ENCODE results near the gene TALDO1.
"Not testable (repeated sequence)": the region's sequence is repeated elsewhere in the genome, so short reads cannot be mapped to it uniquely, and the experiment has no call there.

The TALDO1 gene

DNA sequence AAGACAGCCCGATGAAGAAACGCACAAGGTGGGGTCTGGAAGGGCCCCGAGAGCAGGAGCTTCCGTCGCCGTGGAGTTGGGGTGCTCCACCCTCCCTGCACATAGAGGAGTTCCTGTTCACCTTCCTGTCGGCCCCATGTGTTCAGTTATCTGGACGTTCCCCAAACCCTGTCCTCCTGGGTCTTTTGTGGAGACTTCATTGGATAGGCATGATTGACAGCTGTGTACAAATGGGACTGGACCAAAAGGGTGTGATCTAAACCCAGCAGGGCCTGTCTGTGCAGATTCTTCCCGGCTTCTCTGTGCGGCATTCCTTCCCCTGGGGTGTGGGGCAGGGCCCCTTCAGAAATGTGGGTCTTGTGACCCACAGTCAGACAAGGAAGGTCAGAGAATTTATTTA lies 9.4 kb upstream of the TALDO1 start:
- DNase-seq: not testable (repeated sequence)

DNA sequence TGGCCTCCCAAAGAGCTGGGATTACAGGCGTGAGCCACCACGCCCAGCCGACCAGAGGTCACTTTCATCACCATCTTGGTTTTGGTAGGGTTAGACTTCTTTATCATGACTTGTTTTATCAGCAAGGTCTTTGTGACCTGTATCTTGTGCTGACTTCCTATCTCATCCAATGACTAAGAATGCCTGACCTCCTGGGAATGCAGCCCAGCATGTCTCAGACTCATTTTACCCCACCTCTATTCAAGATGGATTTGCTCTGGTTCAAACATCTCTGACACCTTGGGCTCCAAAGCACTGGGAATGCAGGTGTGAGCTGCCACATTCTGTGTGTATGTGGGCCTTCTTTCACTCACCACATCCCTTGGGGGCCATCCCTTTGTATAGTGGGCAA lies 5.1 kb upstream of the TALDO1 start:
- no peak for DNase-seq

DNA sequence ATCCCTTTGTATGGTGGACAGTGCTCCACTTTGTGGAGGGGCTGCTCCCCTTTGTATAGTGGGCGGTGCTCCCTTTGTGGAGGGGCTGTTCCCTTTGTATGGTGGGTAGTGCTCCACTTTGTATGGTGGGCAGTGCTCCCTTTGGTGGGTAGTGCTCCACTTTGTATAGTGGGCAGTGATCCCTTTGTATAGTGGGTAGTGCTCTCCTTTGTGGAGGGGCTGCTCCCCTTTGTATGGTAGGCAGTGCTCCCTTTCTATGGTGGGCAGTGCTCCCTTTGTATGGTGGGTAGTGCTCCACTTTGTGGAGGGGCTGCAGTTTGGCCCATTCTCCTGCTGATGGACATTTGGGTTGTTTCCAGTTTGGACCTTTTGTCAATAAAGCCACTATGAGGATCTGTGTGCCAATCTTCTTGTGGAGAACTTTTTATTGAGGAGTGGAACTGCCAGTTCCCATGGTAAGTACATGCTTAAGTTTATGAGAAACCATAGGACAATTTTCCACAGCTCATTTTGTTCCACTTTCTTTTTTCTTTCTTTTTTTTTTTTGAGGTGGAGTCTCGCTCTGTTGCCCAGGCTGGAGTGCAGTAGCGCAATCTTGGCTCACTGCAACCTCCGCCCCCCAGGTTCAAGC lies 4.6 kb upstream of the TALDO1 start:
- DNase-seq: no peak

DNA sequence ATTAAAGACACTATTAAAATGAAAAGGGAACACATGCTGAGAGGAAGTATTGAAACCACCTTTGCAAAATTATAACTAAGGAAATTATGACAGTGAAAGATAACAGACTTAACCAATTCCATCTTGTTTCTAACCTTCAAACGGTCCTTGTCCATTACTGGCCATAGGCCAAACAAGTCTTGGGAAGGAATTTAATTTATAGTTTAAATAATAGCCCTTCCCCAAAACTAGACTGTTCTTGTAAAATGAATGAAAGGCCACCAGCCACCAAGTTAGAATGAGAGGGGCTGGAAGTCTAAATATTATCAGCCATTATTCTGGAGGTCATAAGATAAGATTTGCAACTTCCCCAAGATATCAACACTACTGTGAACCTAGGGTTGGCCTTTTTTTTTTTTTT lies 1.8 kb upstream of the TALDO1 start:
- no peak for DNase-seq

DNA sequence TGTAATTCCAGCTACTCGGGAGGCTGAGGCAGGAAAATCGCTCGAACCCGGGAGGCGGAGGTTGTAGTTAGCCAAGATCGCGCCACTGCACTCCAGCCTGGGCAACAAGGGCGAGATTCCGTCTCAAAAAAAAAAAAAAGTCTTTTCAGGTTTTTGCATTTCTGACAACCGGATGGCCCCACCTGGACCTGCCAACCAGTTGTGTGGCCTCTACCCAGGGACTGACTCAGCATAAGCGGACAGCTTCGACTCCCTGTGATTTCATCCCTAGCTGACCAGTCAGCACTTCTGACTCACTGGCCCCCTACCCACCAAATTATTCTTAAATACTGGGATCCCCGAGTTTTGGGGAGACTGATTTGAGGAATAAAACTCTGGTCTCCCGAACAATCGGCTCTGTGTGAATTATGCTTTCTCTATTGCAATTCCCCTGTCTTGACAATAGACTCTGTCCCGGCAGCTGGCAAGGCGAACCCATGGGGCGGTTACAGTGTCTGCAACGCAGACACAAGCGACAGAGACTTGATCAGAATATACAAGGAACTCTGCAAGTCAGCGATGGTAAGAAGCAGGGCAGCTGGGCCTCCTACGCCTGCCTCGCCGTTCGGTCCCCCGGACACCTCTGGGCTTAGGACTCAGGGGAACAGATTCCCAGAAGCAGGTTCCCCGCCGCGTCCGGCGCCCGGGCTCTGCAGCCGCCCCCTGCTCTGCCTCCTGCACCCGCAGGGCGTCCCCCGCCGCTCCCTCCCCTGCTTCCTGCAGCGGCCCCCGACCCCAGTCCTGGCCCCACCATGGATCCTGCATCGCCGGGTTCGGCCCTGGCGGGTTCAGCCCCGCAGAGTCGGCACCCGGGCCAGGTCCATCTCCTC lies 741 bp upstream of the TALDO1 start:
- peak; percentile 32 for DNase-seq

DNA sequence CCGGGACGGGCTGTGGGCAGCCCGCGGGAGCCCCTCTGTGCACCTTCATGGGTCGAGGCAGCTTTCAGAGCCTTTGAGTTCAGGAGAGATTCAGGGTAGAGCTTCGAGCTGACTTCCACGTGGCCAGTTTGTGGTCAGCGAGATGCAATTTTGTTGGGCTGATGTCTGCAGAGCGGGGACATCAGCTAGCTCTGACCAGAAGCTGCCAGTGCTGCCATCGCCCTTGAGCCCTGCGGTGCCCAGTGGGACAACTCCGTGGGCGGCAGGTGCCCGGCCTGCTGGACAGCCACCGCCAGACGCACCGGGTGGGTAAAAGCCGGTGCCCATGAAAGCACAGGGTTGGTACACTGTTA lies 719 bp downstream of the TALDO1 start:
- no peak for DNase-seq

DNA sequence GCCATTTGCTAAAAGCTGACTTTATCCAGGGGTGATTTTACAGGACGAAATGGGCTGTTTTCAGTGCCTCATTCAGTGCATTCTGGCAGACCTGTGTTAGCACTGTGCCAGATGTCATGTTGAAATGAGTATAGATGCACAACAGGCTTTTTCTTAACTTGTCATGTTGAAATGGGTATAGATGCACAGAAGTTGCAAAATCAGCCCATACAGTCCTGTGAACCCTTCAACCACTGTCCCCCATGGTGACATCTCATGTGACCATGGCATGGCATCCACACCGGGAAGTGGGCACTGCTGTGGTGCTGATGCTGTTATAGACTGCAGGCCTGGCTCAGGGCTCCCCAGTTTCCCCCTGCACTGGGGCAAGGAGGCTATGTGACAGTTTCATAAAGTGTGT lies 2.5 kb downstream of the TALDO1 start:
- DNase-seq: no peak

DNA sequence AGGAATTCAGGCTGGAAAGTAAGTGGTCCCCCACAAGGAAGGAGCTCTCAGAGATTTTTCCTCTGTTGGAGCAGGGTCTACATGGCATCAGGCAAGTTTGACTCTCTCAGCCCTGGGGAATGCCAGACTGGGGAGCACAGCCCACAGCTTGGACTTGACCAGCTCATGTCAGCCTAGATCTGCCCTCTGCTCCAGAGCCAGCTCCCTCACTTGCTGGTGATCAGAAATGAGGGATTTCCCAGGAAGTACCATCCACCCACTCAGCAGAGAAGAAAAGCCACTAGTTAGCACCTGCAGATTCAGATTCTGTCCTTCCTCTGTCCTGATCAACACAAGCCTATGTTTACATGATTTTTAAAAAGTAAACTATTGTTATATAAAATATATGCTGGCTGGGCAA lies 13.0 kb downstream of the TALDO1 start:
- no peak for DNase-seq

DNA sequence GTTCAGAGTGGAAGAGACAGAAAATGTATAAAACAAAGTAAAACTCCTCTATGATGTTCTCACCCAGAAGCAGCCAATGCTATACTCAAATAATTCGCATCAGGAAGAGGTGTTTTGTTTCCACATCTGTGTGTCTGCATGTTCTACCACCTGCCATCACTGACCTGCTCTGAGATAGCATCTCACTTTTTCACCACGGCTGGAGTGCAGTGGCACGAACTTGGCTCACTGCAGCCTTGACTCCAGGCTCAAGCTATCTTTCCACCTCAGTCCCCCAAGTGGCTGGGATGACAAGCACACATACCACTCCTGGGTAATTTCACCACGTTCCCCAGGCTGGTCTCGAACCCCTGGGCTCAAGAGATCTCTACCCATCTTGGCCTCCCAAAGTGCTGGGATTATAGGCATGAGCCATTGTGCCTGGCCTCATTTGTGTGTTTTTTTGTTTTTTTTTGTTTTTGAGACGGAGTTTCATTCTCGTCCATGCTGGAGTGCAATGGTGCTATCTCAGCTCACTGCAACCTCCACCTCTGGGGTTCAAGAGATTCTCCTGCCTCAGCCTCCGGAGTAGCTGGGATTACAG lies 14.4 kb downstream of the TALDO1 start:
- no peak for DNase-seq

DNA sequence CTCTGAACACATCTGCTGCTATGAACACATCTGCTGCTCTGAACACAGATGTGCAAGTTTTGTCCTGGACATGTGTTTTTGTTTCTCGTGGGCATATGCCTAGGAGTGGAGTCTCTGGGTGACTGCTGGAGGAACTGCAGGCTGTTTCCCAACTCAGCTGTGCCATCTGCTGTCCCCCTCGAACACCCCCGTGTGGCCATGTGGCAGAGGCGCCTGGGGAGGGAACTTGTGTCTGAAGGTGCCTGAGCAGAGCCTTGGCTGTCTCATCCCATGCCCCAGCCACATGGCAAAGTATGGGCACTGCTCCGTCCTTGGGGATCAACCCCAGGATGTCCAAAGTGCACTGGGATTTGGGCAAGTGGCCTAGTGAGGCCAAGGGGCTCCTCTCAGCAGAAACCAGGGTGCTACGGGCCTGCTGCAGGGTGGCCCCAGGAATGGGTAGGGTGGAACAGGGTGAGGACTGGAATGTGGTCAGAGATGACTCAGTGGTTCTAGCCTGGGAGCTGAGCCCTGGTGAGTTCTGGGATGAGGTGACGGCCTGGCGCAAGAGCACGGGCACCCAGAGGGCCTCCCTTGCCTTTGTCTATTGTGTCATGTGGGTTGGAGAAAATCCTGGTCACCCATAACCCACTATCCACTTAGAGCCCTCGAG lies 15.3 kb downstream of the TALDO1 start:
- no peak for DNase-seq

DNA sequence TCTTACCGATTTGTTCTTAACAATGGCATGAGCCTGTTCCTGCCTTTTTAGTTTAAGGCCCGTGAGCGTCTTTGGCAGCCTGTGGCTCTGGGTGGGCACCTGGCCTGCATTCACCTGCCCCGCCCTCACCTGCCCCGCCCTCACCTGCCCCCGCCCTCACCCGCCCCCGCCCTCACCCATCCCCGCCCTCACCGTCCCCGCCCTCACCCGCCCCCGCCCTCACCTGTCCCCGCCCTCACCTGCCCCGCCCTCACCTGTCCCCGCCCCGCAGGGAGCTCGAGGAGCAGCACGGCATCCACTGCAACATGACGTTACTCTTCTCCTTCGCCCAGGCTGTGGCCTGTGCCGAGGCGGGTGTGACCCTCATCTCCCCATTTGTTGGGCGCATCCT lies 15.8 kb downstream of the TALDO1 start:
- peak; percentile 47 for DNase-seq

DNA sequence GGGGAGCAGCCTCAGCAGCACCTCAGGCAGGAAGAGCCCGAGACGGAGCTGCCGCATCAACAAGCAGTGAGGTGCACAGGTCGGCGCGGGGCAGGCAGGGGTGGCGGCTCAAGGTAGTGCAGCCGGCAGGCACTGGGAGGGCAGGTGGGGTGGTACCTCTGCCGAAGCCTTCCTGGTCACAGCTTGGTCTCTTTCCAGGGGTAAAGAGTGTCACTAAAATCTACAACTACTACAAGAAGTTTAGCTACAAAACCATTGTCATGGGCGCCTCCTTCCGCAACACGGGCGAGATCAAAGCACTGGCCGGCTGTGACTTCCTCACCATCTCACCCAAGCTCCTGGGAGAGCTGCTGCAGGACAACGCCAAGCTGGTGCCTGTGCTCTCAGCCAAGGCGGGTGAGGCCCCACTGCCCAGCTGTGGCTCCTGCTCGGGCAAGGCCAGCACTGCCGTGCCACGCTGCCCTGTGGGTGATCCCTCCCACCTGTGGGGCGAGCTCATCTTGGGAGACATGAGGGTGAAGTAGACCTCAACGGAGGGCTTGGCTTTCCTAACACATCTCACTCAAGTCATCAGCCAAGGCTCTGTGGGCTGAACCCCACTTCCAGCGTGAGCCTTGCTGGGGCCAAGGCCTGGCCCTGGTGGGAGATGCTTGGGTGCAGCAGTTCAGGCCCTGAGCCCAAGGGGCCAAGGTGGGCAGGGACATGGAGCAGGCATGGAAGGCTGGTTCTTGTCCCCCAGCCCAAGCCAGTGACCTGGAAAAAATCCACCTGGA lies 16.5 kb downstream of the TALDO1 start:
- no peak for DNase-seq

DNA sequence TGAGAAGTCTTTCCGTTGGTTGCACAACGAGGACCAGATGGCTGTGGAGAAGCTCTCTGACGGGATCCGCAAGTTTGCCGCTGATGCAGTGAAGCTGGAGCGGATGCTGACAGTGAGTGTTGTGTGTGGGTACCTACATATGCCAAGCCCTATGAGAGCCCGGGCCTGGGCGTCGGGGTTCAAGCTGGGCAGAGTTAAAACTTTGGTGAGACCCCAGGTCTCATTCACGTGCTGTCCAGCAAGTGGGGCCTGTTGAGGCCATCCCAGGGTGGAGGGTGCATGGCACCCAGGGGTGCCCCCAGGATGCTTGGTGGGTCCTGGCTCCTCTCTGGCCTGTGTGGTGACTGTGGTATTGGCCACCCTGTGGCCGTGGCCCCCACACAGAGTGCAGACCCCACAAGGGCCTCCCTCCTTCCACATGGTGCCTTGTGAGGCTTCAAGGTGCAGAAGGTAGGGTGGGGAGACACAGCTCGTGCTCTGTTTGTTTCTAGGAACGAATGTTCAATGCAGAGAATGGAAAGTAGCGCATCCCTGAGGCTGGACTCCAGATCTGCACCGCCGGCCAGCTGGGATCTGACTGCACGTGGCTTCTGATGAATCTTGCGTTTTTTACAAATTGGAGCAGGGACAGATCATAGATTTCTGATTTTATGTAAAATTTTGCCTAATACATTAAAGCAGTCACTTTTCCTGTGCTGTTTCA lies 17.2 kb downstream of the TALDO1 start:
- DNase-seq: no peak

DNA sequence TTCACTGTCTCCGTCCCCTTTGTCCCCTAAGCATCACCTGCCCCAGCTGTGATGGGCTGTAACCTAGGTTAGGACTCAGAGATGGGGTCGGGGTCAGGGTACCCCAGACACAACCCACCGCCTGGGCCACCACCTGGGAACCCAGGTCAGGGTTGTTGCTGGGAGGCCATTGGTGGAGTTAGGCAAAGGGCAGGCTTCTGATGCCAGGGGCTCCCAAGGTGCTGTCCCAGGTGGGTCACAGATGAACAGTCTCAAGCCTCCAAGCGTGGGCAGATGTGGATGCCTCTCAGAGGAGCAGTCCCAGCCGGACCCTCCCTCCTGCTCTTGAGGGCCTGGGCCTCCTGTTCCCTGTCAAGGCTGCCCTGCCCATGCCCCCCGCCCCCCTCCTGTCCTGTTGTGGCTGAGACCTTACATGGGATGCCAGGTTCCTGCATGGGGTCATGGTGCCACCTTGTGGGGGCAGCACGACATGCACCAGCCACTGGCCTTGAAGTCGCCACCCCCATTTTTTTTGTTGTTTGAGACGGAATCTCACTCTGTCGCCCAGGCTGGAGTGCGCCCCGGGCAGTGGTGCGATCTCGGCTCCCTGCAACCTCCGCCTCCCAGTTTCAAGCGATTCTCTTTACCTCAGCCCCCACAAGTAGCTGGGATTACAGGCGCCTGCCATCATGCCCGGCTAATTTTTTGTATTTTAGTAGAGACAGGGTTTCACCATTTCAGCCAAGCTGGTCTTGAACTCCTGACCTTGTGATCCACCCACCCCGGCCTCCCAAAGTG lies 17.9 kb downstream of the TALDO1 start:
- peak; percentile 18 for DNase-seq

DNA sequence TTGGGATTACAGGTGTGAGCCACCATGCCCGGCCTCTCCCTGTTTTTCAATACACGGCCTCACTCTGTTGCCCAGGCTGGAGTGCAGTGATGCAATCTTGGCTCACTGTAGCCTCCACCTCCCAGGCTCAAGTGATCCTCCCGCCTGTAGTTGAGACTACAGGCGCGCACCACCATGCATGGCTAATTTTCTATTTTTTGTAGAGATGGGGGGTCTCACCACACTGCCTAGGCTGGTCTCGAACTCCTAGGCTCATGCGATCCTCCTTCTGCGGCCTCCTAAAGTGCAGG lies 18.5 kb downstream of the TALDO1 start:
- no peak for DNase-seq

DNA sequence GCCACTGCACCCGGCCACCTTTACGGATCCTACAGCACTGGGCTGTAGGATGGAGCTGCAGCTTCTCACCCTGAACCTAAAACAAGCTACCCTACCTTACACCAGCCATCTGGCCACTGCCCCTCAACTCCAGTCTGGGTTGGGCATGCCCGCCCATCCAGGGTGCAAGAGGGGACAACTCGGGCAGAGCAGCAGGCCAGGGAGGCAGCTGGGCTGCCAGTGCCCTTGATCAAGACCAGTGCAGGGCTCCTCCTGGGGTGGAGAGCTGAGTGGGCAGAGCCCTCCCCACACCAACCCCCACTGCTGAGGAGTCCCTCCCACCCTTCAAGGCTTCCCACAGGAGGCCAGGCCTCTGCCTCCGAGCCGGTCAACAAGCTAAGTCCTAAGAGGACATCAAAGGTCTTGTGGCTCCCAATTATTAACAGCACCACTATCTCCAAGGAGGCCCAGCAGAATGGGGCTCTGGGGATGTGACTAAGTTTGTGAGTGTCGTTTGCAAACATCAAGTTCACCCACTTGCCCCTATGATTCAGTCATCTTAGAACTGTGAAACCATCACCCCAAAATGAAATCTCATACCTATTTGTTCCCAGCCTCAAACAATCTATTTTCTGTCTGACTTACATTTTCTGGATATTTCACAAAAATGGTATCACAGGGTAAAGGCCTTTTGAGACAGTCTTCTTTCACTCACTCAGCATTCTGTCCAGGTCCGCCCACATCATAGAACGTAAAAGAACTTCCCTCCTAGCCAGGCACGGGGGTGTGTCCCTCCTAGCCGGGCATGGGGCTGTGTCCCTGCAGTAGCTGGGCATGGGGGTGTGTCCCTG lies 19.1 kb downstream of the TALDO1 start:
- no peak for DNase-seq

DNA sequence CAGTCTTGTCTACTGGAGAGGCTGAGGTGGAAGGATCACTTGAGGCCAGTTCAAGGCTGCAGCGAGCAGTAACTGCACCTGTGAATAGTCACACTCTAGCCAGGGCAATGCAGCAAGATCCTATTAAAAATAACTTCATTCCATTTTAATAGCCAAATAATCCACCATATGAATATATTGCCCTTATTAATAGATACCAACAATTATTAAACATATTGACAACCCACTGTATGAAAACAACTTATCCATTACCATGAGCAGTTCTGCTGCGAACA lies 19.6 kb downstream of the TALDO1 start:
- no peak for DNase-seq

DNA sequence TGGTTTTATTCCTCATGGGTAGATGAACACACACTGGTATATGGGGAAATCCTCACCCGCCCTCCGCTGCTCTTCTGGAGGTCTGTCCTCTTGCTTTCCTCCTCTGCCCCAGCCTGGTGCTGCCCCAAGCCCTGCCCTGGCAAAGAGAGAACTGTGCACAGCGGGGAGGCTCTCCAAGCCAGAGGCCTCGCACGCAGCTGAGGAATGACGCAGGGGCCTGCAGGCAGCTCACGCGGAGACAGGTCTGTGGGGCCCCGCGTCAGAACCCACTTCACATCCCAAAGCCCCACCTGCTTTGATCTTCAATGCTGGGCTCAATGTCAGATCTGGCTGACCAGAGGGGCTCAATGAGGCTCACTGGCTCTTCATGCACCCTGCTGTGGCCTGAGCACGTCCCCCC lies 20.0 kb downstream of the TALDO1 start:
- no peak for DNase-seq

DNA sequence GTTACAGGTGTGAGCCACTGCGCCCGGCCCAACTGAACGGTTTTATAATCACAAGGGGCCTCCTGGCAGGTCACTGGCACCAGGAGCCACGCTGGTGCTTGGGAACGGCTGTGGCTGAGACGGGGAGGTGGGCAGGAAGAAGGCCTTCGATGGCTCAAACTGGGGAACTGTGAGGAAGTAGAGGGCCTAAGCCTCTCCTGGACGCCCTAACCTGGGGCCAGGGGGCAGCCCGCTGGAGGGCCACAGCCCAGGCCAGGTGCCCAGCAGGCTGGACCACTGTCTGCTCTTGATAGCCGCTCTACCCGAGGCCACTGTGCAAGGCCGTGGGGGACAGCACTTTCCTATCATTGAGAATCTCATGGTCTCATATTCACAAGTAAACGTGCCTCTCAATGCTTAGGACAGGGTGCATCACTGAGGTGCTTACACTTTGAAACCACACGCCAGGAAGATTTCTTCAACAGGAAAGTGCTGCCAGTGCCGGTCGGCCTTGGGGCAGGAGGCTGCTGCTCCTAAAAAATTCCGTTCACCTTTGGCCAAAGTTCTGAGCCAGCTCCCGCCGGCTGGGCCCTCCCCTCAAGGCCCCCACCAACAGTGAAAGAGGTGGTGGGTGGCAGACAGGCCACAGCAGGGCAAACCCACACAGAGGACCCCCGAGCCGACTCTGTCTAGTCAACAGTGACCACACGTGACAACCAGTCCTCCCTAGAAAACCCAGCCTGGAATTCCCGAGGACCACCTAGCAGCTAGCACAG lies 22.8 kb downstream of the TALDO1 start:
- DNase-seq: no peak
